Endothelial cell of umbilical vein (primary cell): ENCODE data around the gene PPIB.

ENCODE experiments used
- CTCF ChIP-seq, 2 donors: IDR thresholded peaks; 1 replicate in 1 of 2; 2 replicates in 1 of 2; pipeline ENCODE4 v1.5.1; 2011; ENCODE audit warnings: low read length in 2 of 2, mild to moderate bottlenecking in 2 of 2, moderate library complexity in 2 of 2, control low read depth in 1 of 2, inconsistent platforms in 1 of 2, low read depth in 1 of 2; ENCODE audit not compliant: insufficient read depth in 1 of 2; ENCODE audit errors: extremely low read depth in 1 of 2
- EZH2 ChIP-seq: IDR thresholded peaks from 2 replicates; pipeline ENCODE4 v1.6.1; 2012; ENCODE audit warnings: borderline replicate concordance, low read depth, mild to moderate bottlenecking, moderate library complexity, low read length, inconsistent platforms; ENCODE audit not compliant: severe bottlenecking
- GATA2 ChIP-seq: IDR thresholded peaks from 2 replicates; pipeline ENCODE4 v1.7.0; 2011; ENCODE audit warnings: low read depth, mild to moderate bottlenecking, moderate library complexity, mixed read lengths, low read length; ENCODE audit not compliant: insufficient read length, insufficient read depth
- JUN ChIP-seq: IDR thresholded peaks from 2 replicates; pipeline ENCODE4 v1.6.1; 2011; ENCODE audit warnings: borderline replicate concordance, low read depth; ENCODE audit not compliant: insufficient read length, insufficient read depth
- MAX ChIP-seq: IDR thresholded peaks from 2 replicates; pipeline ENCODE4 v1.6.1; 2011; ENCODE audit not compliant: insufficient read depth, insufficient read length
- MYC ChIP-seq: IDR thresholded peaks from one replicate; pipeline ENCODE4 v1.6.1; 2011; ENCODE audit warnings: mild to moderate bottlenecking, low read depth, low read length
- POLR2A ChIP-seq: IDR thresholded peaks from 2 replicates; pipeline ENCODE4 v1.6.1; 2012; ENCODE audit warnings: low read depth, mild to moderate bottlenecking, control low read depth, low read length
- POLR2AphosphoS5 ChIP-seq: IDR thresholded peaks from 2 replicates; pipeline ENCODE4 v1.6.1; 2012; ENCODE audit warnings: low read depth, mild to moderate bottlenecking, control low read depth, low read length, moderate library complexity; ENCODE audit not compliant: insufficient read depth

- TF ChIP-seq POLR2A (no peak), CTCF (IDR thresholded peaks at IDR 0.05; ENCODE audit: extremely low read depth in 1 of 2, insufficient read depth in 1 of 2, low read depth in 1 of 2, low read length in 2 of 2) (no peak), POLR2AphosphoS5 (no peak), EZH2 (no peak), MAX (no peak), JUN (no peak), GATA2 (no peak), MYC (no peak)
Measured at GRCh38 chr15:64131547-64131946, 31.3 kb downstream of the PPIB start.
